ENCODE measurements around the gene ST3GAL5. TPM values are rescaled to one million over a fixed set of nuclear protein-coding genes. Genes with fewer than 3 reads are reported as not detected.

ST3GAL5 gene
- polyA plus RNA-seq, 2 donors, result 1.9 to 3.2 TPM

- Histone ChIP-seq H3K36me3 (ENCODE audit: control insufficient read depth in 2 of 2, insufficient read depth in 2 of 2, low read length in 1 of 2) (no peaks in the 10 kb centered on the region), H3K9me3 (ENCODE audit: control insufficient read depth in 2 of 2, insufficient read depth in 1 of 2, low read depth in 1 of 2, low read length in 1 of 2) (no peaks in the 10 kb centered on the region), H3K27me3 (ENCODE audit: control insufficient read depth in 1 of 2, insufficient read depth in 2 of 2, low read length in 2 of 2) (no peaks in the 10 kb centered on the region), H3K27ac (ENCODE audit: low read depth in 2 of 2, low read length in 1 of 2) (no peak overlapping the region), H3K4me1 (ENCODE audit: control insufficient read depth in 2 of 2, insufficient read depth in 2 of 2, low read length in 1 of 2) (peaks cover 5 to 6% of the 10 kb centered on the region in 2 donors), H3K4me3 (ENCODE audit: low read depth in 1 of 2, low read length in 2 of 2) (no peak overlapping the region)
- WGBS, 2 donors, result 28% methylated on average over 13 of the region's 13 CpGs
Measured at GRCh38 chr2:85813982-85814801, 74.6 kb downstream of the ST3GAL5 start.

GRCh38 chr2:85813211-85813981 lies 75.4 kb downstream of the ST3GAL5 start:
- H3K27me3 ChIP-seq (ENCODE audit: control insufficient read depth in 1 of 2, insufficient read depth in 2 of 2, low read length in 2 of 2), result no peaks in the 10 kb centered on the region
- 84 to 87% methylated on average over 7 of the region's 7 CpGs for WGBS, 2 donors
- no peaks in the 10 kb centered on the region for H3K36me3 ChIP-seq (ENCODE audit: control insufficient read depth in 2 of 2, insufficient read depth in 2 of 2, low read length in 1 of 2)
- peaks cover 5 to 6% of the 10 kb centered on the region in 2 donors for H3K4me1 ChIP-seq (ENCODE audit: control insufficient read depth in 2 of 2, insufficient read depth in 2 of 2, low read length in 1 of 2)
- H3K4me3 ChIP-seq (ENCODE audit: low read depth in 1 of 2, low read length in 2 of 2), result no peak overlapping the region
- no peak overlapping the region for H3K27ac ChIP-seq (ENCODE audit: low read depth in 2 of 2, low read length in 1 of 2)
- H3K9me3 ChIP-seq (ENCODE audit: control insufficient read depth in 2 of 2, insufficient read depth in 1 of 2, low read depth in 1 of 2, low read length in 1 of 2), result no peaks in the 10 kb centered on the region

DNA sequence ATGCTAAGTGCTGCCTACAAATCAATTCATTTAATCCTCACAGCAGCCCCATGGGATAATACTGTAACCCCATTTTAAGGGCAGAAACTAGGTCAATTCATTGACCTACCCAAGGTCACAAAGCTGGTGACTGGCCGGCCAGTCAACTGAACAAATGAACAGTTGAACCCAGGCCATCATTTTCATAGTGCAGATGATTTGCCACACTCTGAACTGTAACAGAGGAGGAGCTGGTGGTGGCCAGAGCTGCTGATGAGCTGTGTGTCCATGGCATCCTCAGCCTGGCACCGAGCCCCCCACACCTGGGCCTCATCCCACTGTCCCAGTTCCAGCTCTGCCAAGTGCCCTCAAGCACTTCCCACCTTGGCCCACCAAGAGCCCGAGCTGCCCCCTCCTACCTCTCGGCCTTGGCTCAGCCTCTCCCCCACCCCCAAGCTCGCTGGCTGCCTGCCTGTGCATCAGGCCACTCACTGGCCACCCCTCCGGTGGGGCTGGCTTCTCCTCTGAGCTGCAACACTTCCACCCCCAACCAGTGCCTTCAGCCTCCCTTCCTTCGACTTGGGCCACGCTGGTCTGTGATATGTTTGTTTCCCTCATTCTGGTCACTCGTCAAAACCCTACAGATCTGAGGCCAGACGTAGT lies 76.6 kb downstream of the ST3GAL5 start:
- 85 to 87% methylated on average over 10 of the region's 10 CpGs for whole genome bisulfite sequencing, 2 donors
- Histone ChIP-seq H3K9me3 (ENCODE audit: control insufficient read depth in 2 of 2, insufficient read depth in 1 of 2, low read depth in 1 of 2, low read length in 1 of 2) (no peaks in the 10 kb centered on the region), H3K36me3 (ENCODE audit: control insufficient read depth in 2 of 2, insufficient read depth in 2 of 2, low read length in 1 of 2) (no peaks in the 10 kb centered on the region), H3K4me3 (ENCODE audit: low read depth in 1 of 2, low read length in 2 of 2) (no peak overlapping the region), H3K27ac (ENCODE audit: low read depth in 2 of 2, low read length in 1 of 2) (no peak overlapping the region), H3K4me1 (ENCODE audit: control insufficient read depth in 2 of 2, insufficient read depth in 2 of 2, low read length in 1 of 2) (peaks cover 5 to 6% of the 10 kb centered on the region in 2 donors), H3K27me3 (ENCODE audit: control insufficient read depth in 1 of 2, insufficient read depth in 2 of 2, low read length in 2 of 2) (no peaks in the 10 kb centered on the region)

DNA sequence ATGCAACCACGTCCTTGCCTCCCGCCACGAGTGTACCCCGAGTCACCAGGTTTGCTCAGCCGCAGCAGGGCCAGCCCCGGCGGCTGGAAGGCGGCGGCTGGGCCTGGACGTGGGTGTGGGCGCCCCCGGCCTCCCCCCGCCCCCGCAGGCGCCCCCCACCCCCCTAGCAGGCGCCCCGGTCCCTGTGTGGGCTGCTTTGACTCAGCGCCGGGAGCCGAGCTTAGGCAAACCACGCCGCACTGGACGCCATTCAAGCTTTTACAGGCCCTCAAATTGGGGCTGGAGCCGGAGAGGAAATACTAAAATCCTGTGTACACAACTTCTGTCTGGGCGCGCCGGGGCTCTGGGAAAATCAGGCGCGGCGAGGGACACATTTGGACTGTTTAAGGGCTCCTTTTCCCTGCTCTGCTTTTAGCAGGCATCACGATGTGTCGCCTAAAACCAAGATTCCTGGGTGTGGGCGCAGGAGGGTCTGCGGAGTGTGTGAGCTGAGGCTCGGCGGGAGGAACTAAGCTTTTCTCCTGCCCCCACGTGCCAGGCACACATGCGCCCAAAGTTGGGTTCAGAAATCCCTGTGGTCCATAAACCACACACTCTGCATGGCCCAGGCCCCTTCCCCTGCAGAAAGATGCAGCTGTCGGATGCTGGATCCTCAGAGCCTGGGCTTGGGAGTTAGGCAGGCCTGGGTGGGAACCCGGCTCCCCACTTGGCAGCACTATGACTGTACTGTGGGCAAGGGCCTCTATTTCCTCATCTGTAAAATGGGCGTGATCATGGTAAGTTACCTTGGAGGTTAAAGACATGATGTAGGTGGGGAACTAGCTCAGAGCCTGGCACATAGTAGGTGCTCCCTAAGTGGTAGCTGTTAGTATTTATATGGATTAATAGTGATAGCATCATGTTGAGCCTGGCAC lies 77.4 kb downstream of the ST3GAL5 start:
- H3K36me3 ChIP-seq (ENCODE audit: control insufficient read depth in 2 of 2, insufficient read depth in 2 of 2, low read length in 1 of 2), result no peaks in the 10 kb centered on the region
- H3K4me1 ChIP-seq (ENCODE audit: control insufficient read depth in 2 of 2, insufficient read depth in 2 of 2, low read length in 1 of 2), result peaks cover 5 to 6% of the 10 kb centered on the region in 2 donors
- H3K4me3 ChIP-seq (ENCODE audit: low read depth in 1 of 2, low read length in 2 of 2), result no peak overlapping the region
- 26 to 45% methylated on average over 38 to 41 of the region's 41 CpGs for WGBS, 2 donors
- H3K27ac ChIP-seq (ENCODE audit: low read depth in 2 of 2, low read length in 1 of 2), result peak overlapping the region in 1 of 2 donors; percentile 52
- H3K9me3 ChIP-seq (ENCODE audit: control insufficient read depth in 2 of 2, insufficient read depth in 1 of 2, low read depth in 1 of 2, low read length in 1 of 2), result no peaks in the 10 kb centered on the region
- H3K27me3 ChIP-seq (ENCODE audit: control insufficient read depth in 1 of 2, insufficient read depth in 2 of 2, low read length in 2 of 2), result no peaks in the 10 kb centered on the region

DNA sequence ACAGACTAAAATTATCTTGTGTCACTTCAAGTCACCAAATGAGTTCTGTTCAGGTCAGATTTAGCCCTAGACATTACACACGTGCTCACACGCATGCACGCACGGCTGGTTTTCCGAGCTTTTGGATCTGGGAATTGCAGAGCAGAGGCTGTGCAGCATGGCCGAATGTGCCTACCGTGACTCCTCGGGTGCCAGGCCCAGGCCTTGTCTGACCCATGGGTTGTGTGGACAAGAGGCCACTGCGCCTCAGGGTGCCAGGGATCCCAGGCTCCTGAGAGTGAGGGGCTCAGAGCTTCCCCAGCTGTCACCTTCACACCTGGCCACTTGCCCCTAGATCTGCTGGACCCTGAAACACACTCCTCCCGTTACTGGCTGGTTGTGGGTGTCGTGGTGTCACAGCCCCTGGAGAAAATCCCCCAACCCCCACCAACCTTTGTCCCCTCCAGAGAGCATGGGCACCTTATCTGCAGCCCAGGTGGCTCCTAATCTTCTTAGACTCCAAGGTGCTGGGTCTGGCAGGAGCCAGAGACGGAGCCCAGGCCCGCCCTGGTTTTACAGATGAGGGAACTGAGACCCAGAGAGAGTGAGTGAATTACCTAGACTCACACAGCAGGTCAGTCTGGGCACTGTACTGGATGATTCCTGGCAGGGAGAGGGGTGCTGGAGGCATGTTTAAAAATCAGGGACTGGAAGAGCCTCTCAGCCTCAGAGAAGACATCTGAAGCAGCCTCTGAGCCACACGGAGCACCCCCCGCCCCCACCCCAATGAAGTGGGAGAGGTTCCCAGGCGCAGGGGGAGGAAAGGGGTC lies 78.2 kb downstream of the ST3GAL5 start:
- Histone ChIP-seq H3K36me3 (ENCODE audit: control insufficient read depth in 2 of 2, insufficient read depth in 2 of 2, low read length in 1 of 2) (no peaks in the 10 kb centered on the region), H3K4me1 (ENCODE audit: control insufficient read depth in 2 of 2, insufficient read depth in 2 of 2, low read length in 1 of 2) (peaks cover 5 to 6% of the 10 kb centered on the region in 2 donors), H3K9me3 (ENCODE audit: control insufficient read depth in 2 of 2, insufficient read depth in 1 of 2, low read depth in 1 of 2, low read length in 1 of 2) (no peaks in the 10 kb centered on the region), H3K4me3 (ENCODE audit: low read depth in 1 of 2, low read length in 2 of 2) (no peak overlapping the region), H3K27ac (ENCODE audit: low read depth in 2 of 2, low read length in 1 of 2) (no peak overlapping the region), H3K27me3 (ENCODE audit: control insufficient read depth in 1 of 2, insufficient read depth in 2 of 2, low read length in 2 of 2) (no peaks in the 10 kb centered on the region)
- WGBS, 2 donors, result 78 to 91% methylated on average over 13 to 16 of the region's 16 CpGs

- Histone ChIP-seq H3K27me3 (ENCODE audit: control insufficient read depth in 1 of 2, insufficient read depth in 2 of 2, low read length in 2 of 2) (no peaks in the 10 kb centered on the region), H3K9me3 (ENCODE audit: control insufficient read depth in 2 of 2, insufficient read depth in 1 of 2, low read depth in 1 of 2, low read length in 1 of 2) (no peaks in the 10 kb centered on the region), H3K27ac (ENCODE audit: low read depth in 2 of 2, low read length in 1 of 2) (no peak overlapping the region), H3K4me3 (ENCODE audit: low read depth in 1 of 2, low read length in 2 of 2) (no peak overlapping the region), H3K4me1 (ENCODE audit: control insufficient read depth in 2 of 2, insufficient read depth in 2 of 2, low read length in 1 of 2) (peaks cover 5 to 6% of the 10 kb centered on the region in 2 donors), H3K36me3 (ENCODE audit: control insufficient read depth in 2 of 2, insufficient read depth in 2 of 2, low read length in 1 of 2) (no peaks in the 10 kb centered on the region)
- 93% methylated on average over 3 of the region's 3 CpGs for whole genome bisulfite sequencing, 2 donors
Measured at GRCh38 chr2:85807756-85808155, 81.0 kb downstream of the ST3GAL5 start.

GRCh38 chr2:85806358-85807118 lies 82.3 kb downstream of the ST3GAL5 start:
- H3K27ac ChIP-seq (ENCODE audit: low read depth in 2 of 2, low read length in 1 of 2), result no peak overlapping the region
- H3K9me3 ChIP-seq (ENCODE audit: control insufficient read depth in 2 of 2, insufficient read depth in 1 of 2, low read depth in 1 of 2, low read length in 1 of 2), result peaks cover 0 to 3% of the 10 kb centered on the region in 2 donors
- peaks cover 4 to 5% of the 10 kb centered on the region in 2 donors for H3K4me1 ChIP-seq (ENCODE audit: control insufficient read depth in 2 of 2, insufficient read depth in 2 of 2, low read length in 1 of 2)
- 86 to 91% methylated on average over 4 of the region's 4 CpGs for WGBS, 2 donors
- H3K27me3 ChIP-seq (ENCODE audit: control insufficient read depth in 1 of 2, insufficient read depth in 2 of 2, low read length in 2 of 2), result no peaks in the 10 kb centered on the region
- H3K4me3 ChIP-seq (ENCODE audit: low read depth in 1 of 2, low read length in 2 of 2), result no peak overlapping the region
- no peaks in the 10 kb centered on the region for H3K36me3 ChIP-seq (ENCODE audit: control insufficient read depth in 2 of 2, insufficient read depth in 2 of 2, low read length in 1 of 2)

- 0 to 3% methylated on average over 1 of the region's 1 CpG for WGBS, 2 donors
- H3K36me3 ChIP-seq (ENCODE audit: control insufficient read depth in 2 of 2, insufficient read depth in 2 of 2, low read length in 1 of 2), result no peaks in the 10 kb centered on the region
- H3K9me3 ChIP-seq (ENCODE audit: control insufficient read depth in 2 of 2, insufficient read depth in 1 of 2, low read depth in 1 of 2, low read length in 1 of 2), result peaks cover 0 to 6% of the 10 kb centered on the region in 2 donors
- H3K27ac ChIP-seq (ENCODE audit: low read depth in 2 of 2, low read length in 1 of 2), result no peak overlapping the region
- H3K27me3 ChIP-seq (ENCODE audit: control insufficient read depth in 1 of 2, insufficient read depth in 2 of 2, low read length in 2 of 2), result no peaks in the 10 kb centered on the region
- H3K4me3 ChIP-seq (ENCODE audit: low read depth in 1 of 2, low read length in 2 of 2), result no peak overlapping the region
- H3K4me1 ChIP-seq (ENCODE audit: control insufficient read depth in 2 of 2, insufficient read depth in 2 of 2, low read length in 1 of 2), result no peaks in the 10 kb centered on the region
Measured at GRCh38 chr2:85804583-85804982, 84.2 kb downstream of the ST3GAL5 start.
